ENCODE data around the gene DENND11. TPM values are rescaled to one million over a fixed set of nuclear protein-coding genes. Genes with fewer than 3 reads are reported as not detected.

The DENND11 gene
- total and polyA plus RNA-seq, 9 of the 15 experiments (the other 6 are each of a cell fraction or from before 2014, with no cell fraction given): 0.07 to 1.1 (median 0.36) TPM

DNA sequence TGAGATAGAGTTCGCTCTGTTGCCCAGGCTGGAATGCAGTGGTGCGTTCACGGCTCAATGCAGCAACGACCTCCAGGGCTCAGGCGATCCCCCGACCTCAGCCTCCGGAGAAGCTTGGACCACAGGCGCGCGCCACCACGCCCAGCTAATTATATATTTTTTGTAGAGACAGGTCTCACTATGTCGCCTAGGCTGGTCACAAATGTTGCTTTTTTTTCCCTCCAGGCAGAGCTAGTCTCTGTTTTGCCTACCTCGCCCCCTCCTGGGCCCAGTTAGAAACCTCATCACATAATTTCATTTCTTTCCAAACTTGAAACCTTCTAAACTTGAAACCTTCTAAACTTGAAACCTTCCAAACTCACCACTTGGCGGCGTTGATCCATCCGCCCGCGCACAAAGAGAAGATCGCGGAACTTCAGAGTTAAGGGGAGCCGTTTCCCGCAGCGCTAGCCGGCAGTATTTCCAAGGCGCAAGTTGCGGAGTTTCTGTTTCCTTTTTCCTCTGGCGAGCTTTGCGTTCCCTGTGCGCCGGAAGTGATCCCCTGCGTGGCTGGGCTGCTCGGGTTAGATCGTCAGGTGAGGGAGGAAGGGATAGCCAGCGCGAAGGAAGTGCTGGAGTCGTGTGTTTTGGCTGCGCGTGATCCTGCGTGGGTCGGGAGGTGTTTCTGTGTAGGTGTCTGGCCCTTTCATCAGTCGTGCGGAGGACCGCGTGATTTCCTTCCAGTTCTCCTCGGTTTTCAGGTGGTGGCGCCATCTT, 36.0 kb upstream of the DENND11 start, which contains the start of gene SSBP1 (continued):
- TF ChIP-seq CCNT2 (IDR thresholded peaks at IDR 0.05; ENCODE audit: borderline replicate concordance, extremely low read depth, insufficient read length, low read depth, low read length) (peak; percentile 52), LARP7 (IDR thresholded peaks at IDR 0.05) (peak; percentile 97), PTRF (tag; IDR thresholded peaks at IDR 0.05) (no peak), MAFF (IDR thresholded peaks at IDR 0.05; ENCODE audit: low read length) (no peak), KLF13 (tag; IDR thresholded peaks at IDR 0.05; ENCODE audit: borderline replicate concordance, low read depth) (peak; percentile 48; the same call in 1 of the 2 replicates), MEF2A (IDR thresholded peaks at IDR 0.05; ENCODE audit: control insufficient read depth, low read depth, low read length) (peak; percentile 77), ZNF121 (CRISPR knock-in tag; conservative IDR thresholded peaks at IDR 0.05) (no peak), SAP30 (IDR thresholded peaks at IDR 0.05; ENCODE audit: borderline replicate concordance, insufficient read depth, low read depth, low read length, poor library complexity, severe bottlenecking) (peak; percentile 92), KHSRP (IDR thresholded peaks at IDR 0.05) (peak; percentile 69), ZNF696 (CRISPR knock-in tag; conservative IDR thresholded peaks at IDR 0.05) (0 out of 2 replicates have a peak, but pooled peaks have one; percentile 36), ZBED1 (IDR thresholded peaks at IDR 0.05) (peak; percentile 87; the same call in 1 of the 2 replicates), ZNF551 (CRISPR knock-in tag; IDR thresholded peaks at IDR 0.05) (no peak), ZNF232 (CRISPR knock-in tag; IDR thresholded peaks at IDR 0.05) (no peak), MAFK (IDR thresholded peaks at IDR 0.05; ENCODE audit: low read length) (peak; percentile 37; the same call in 1 of the 2 replicates)
- TF ChIP-seq, protein P1, sequence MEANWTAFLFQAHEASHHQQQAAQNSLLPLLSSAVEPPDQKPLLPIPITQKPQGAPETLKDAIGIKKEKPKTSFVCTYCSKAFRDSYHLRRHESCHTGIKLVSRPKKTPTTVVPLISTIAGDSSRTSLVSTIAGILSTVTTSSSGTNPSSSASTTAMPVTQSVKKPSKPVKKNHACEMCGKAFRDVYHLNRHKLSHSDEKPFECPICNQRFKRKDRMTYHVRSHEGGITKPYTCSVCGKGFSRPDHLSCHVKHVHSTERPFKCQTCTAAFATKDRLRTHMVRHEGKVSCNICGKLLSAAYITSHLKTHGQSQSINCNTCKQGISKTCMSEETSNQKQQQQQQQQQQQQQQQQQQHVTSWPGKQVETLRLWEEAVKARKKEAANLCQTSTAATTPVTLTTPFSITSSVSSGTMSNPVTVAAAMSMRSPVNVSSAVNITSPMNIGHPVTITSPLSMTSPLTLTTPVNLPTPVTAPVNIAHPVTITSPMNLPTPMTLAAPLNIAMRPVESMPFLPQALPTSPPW (CRISPR knock-in tag; IDR thresholded peaks at IDR 0.05): peak; percentile 73
- TF ChIP-seq, protein P2, sequence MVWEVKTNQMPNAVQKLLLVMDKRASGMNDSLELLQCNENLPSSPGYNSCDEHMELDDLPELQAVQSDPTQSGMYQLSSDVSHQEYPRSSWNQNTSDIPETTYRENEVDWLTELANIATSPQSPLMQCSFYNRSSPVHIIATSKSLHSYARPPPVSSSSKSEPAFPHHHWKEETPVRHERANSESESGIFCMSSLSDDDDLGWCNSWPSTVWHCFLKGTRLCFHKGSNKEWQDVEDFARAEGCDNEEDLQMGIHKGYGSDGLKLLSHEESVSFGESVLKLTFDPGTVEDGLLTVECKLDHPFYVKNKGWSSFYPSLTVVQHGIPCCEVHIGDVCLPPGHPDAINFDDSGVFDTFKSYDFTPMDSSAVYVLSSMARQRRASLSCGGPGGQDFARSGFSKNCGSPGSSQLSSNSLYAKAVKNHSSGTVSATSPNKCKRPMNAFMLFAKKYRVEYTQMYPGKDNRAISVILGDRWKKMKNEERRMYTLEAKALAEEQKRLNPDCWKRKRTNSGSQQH (CRISPR knock-in tag; IDR thresholded peaks at IDR 0.05): peak; percentile 97
- TF ChIP-seq, protein P3, sequence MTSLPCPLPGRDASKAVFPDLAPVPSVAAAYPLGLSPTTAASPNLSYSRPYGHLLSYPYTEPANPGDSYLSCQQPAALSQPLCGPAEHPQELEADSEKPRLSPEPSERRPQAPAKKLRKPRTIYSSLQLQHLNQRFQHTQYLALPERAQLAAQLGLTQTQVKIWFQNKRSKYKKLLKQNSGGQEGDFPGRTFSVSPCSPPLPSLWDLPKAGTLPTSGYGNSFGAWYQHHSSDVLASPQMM (CRISPR knock-in tag; IDR thresholded peaks at IDR 0.05): no peak
- TF ChIP-seq, protein P4, sequence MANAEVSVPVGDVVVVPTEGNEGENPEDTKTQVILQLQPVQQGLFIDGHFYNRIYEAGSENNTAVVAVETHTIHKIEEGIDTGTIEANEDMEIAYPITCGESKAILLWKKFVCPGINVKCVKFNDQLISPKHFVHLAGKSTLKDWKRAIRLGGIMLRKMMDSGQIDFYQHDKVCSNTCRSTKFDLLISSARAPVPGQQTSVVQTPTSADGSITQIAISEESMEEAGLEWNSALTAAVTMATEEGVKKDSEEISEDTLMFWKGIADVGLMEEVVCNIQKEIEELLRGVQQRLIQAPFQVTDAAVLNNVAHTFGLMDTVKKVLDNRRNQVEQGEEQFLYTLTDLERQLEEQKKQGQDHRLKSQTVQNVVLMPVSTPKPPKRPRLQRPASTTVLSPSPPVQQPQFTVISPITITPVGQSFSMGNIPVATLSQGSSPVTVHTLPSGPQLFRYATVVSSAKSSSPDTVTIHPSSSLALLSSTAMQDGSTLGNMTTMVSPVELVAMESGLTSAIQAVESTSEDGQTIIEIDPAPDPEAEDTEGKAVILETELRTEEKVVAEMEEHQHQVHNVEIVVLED (CRISPR knock-in tag; IDR thresholded peaks at IDR 0.05): peak; percentile 91
- TF ChIP-seq, protein P5, sequence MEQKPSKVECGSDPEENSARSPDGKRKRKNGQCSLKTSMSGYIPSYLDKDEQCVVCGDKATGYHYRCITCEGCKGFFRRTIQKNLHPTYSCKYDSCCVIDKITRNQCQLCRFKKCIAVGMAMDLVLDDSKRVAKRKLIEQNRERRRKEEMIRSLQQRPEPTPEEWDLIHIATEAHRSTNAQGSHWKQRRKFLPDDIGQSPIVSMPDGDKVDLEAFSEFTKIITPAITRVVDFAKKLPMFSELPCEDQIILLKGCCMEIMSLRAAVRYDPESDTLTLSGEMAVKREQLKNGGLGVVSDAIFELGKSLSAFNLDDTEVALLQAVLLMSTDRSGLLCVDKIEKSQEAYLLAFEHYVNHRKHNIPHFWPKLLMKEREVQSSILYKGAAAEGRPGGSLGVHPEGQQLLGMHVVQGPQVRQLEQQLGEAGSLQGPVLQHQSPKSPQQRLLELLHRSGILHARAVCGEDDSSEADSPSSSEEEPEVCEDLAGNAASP (IDR thresholded peaks at IDR 0.05): no peak
- TF ChIP-seq, protein P6, sequence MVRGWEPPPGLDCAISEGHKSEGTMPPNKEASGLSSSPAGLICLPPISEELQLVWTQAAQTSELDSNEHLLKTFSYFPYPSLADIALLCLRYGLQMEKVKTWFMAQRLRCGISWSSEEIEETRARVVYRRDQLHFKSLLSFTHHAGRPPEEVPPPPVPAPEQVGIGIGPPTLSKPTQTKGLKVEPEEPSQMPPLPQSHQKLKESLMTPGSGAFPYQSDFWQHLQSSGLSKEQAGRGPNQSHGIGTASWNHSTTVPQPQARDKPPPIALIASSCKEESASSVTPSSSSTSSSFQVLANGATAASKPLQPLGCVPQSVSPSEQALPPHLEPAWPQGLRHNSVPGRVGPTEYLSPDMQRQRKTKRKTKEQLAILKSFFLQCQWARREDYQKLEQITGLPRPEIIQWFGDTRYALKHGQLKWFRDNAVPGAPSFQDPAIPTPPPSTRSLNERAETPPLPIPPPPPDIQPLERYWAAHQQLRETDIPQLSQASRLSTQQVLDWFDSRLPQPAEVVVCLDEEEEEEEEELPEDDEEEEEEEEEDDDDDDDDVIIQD (CRISPR knock-in tag; IDR thresholded peaks at IDR 0.05): 0 out of 2 replicates have a peak, but pooled peaks have one; percentile 64
